Fibroblast of lung (primary cell): ENCODE data around the gene TMEM250. TPM values are rescaled to one million over a fixed set of nuclear protein-coding genes. Genes with fewer than 3 reads are reported as not detected.
A peak's percentile ranks its signal among the peaks of the same experiment; 100 is the strongest.

Experiments used
- DNase-seq, 2 donors: peaks; one replicate each; pipeline versions ENCODE4 v3.0.0 to v3.0.0-alpha.2; 2010; ENCODE audit warnings: low read depth in 2 of 2
- H2AFZ ChIP-seq: 2 replicates; pipeline ENCODE4 v1.5.1; 2012; ENCODE audit warnings: low read length, control low read depth, inconsistent platforms
- H3K27ac ChIP-seq: 2 replicates; pipeline ENCODE4 v1.5.1; 2011; ENCODE audit warnings: low read length, control low read depth; ENCODE audit not compliant: insufficient read depth
- H3K27me3 ChIP-seq: 2 replicates; pipeline ENCODE4 v1.5.1; 2011; ENCODE audit warnings: mild to moderate bottlenecking, low read length; ENCODE audit not compliant: control insufficient read depth, insufficient read depth
- H3K36me3 ChIP-seq: 2 replicates; pipeline ENCODE4 v1.5.1; 2011; ENCODE audit warnings: low read length; ENCODE audit not compliant: control insufficient read depth, insufficient read depth
- H3K4me1 ChIP-seq: 2 replicates; pipeline ENCODE4 v1.5.1; 2011; ENCODE audit warnings: low read length; ENCODE audit not compliant: control insufficient read depth, insufficient read depth; ENCODE audit errors: extremely low read depth
- H3K4me2 ChIP-seq: 2 replicates; pipeline ENCODE4 v1.5.1; 2011; ENCODE audit warnings: low read length, control low read depth; ENCODE audit not compliant: insufficient read depth; ENCODE audit errors: extremely low read depth
- H3K4me3 ChIP-seq, 4 experiments: fragments of 200-600 bp in 1 of 4; sonication (generic) in 1 of 4; replicated peaks in 1 of 4; 2 replicates each; pipeline ENCODE4 v1.5.1; 2011 to 2016; ENCODE audit warnings: low read length in 4 of 4, low read depth in 3 of 4, mild to moderate bottlenecking in 3 of 4, control low read depth in 2 of 4, inconsistent platforms in 1 of 4, mixed read lengths in 1 of 4; ENCODE audit not compliant: insufficient read depth in 1 of 4; ENCODE audit errors: control extremely low read depth in 1 of 4
- H3K79me2 ChIP-seq: 2 replicates; pipeline ENCODE4 v1.5.1; 2012; ENCODE audit warnings: mild to moderate bottlenecking, low read length, inconsistent platforms; ENCODE audit not compliant: control insufficient read depth, insufficient read depth
- H3K9ac ChIP-seq: 2 replicates; pipeline ENCODE4 v1.5.1; 2011; ENCODE audit warnings: mild to moderate bottlenecking, low read length, control low read depth; ENCODE audit not compliant: insufficient read depth
- H3K9me3 ChIP-seq: 2 replicates; pipeline ENCODE4 v1.5.1; 2012; ENCODE audit warnings: low read depth, low read length; ENCODE audit not compliant: control insufficient read depth, insufficient read depth
- H4K20me1 ChIP-seq: 2 replicates; pipeline ENCODE4 v1.5.1; 2011; ENCODE audit warnings: low read length; ENCODE audit not compliant: control insufficient read depth, insufficient read depth; ENCODE audit errors: extremely low read depth
- EZH2 ChIP-seq: IDR thresholded peaks from 2 replicates; pipeline ENCODE4 v1.5.1; 2012; ENCODE audit warnings: low read length, control low read depth, mild to moderate bottlenecking; ENCODE audit errors: missing control alignments
- polyA plus RNA-seq, 2 donors: library from polyadenylated mRNA; depleted of rRNA in 1 of 2; stranded (reverse) in 1 of 2; unstranded in 1 of 2; fragments of >200 nt; gene quantifications; 2 replicates each; pipeline ENCODE4 v1.2.1, GENCODE V29; 2011 to 2012; ENCODE audit warnings: missing spikeins in 1 of 2
- total RNA-seq: library from RNA; depleted of rRNA; stranded (reverse); fragments of >200 nt; gene quantifications from 2 replicates; pipeline ENCODE4 v1.2.1, GENCODE V29; 2014
- TF ChIP-seq, protein P1 (sequence below), 2 donors: IDR thresholded peaks in 1 of 2; conservative IDR thresholded peaks in 1 of 2; 1 replicate in 1 of 2; 2 replicates in 1 of 2; pipeline ENCODE4 v1.5.1; 2011 to 2012; ENCODE audit warnings: low read length in 2 of 2, control low read depth in 1 of 2, inconsistent platforms in 1 of 2, low read depth in 1 of 2, mild to moderate bottlenecking in 1 of 2

The TMEM250 gene
- total and polyA plus RNA-seq, 2 donors (not counting 1 experiment from before 2014, with no cell fraction given), result 13.3 to 43.3 TPM

DNA sequence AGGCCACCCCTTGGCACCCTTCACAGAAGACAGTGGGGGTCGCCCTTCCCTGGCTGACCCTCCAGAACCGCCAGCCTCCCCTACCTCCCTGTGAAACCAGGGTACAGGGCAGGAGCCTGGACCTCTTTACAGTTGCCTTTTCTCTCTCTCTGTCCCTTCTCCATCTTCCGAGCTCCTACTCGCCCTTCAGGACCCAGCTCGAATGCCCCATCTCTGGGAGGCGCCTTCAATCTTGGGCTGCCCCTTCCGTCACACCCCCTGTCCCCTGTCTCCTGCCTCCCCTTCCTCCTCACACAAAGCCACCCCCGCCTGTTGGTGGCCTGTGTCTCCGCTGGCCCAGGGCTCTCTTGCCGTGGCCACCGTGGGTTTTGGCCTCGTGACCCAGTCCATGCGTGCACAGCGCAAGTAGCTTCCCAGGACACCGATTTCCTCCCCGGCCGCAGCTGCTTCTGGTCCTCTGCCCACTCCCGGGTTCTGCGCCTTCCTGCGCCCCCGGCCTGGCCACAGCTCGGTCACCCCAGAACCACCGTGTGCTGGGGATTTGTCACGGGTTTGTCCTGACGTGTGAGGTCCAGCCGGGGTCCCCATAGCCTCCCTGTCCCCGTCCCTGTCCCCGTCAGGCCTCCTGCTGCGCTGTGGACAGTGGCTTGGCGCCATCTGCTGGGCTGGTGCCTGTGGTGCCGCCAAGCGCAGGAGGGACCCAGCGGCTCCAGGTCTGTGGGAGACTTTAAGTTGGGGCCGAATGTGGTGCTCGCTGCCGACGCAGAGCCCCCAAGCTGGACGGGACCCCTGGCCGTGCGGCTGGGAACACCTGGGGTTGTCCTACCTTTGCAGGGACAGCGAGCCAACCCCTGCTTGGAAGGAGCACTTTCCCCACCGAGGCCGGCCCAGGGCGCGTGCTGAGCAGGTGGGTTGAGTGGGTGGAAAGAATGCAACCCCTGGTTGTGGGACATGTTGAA lies 4.0 kb upstream of the TMEM250 start:
- peak overlapping the region in 1 of 4 experiments; percentile 36 for H3K4me3 ChIP-seq
- H3K36me3 ChIP-seq, result no peaks in the 10 kb centered on the region
- H3K4me2 ChIP-seq, result peak overlapping the region; percentile 75
- H3K9me3 ChIP-seq, result no peaks in the 10 kb centered on the region
- TF ChIP-seq EZH2, result no peak
- TF ChIP-seq, protein P1, sequence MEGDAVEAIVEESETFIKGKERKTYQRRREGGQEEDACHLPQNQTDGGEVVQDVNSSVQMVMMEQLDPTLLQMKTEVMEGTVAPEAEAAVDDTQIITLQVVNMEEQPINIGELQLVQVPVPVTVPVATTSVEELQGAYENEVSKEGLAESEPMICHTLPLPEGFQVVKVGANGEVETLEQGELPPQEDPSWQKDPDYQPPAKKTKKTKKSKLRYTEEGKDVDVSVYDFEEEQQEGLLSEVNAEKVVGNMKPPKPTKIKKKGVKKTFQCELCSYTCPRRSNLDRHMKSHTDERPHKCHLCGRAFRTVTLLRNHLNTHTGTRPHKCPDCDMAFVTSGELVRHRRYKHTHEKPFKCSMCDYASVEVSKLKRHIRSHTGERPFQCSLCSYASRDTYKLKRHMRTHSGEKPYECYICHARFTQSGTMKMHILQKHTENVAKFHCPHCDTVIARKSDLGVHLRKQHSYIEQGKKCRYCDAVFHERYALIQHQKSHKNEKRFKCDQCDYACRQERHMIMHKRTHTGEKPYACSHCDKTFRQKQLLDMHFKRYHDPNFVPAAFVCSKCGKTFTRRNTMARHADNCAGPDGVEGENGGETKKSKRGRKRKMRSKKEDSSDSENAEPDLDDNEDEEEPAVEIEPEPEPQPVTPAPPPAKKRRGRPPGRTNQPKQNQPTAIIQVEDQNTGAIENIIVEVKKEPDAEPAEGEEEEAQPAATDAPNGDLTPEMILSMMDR (conservative IDR thresholded peaks at IDR 0.05 in 1 of 2, IDR thresholded peaks at IDR 0.05 in 1 of 2; ENCODE audit: low read depth in 1 of 2, low read length in 2 of 2), result peak; percentile 92 to 95
- no peaks in the 10 kb centered on the region for H4K20me1 ChIP-seq
- H3K9ac ChIP-seq, result peak overlapping the region; percentile 20
- peaks cover 4% of the 10 kb centered on the region for H3K79me2 ChIP-seq
- H3K27me3 ChIP-seq, result peaks cover 12% of the 10 kb centered on the region
- H2AFZ ChIP-seq, result peak overlapping the region; percentile 48
- H3K27ac ChIP-seq, result no peak overlapping the region
- peak; percentile 17 to 46 for DNase-seq
- H3K4me1 ChIP-seq, result peaks cover 3% of the 10 kb centered on the region

DNA sequence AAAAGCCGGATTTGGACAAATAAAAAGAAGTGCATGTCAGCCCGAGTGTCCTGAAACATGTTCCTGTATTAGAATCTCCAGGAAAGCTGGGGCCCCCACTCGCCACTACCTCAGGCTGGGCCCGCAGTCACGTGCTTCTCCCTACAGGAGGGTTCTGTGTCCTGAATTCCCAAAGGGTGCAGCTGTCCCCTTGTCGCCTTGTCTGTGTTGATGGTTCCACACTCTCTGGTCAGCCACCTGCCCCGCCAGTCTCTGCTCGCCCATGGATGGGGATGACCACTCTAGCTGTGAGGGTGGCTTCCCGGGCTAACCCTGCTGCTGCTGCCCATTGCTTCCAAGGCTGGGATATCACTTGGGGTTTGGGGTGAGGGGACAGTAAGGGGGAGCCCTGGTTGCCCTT lies 3.1 kb upstream of the TMEM250 start:
- TF ChIP-seq, protein P1 (conservative IDR thresholded peaks at IDR 0.05 in 1 of 2, IDR thresholded peaks at IDR 0.05 in 1 of 2; ENCODE audit: low read depth in 1 of 2, low read length in 2 of 2), result no peak
- no peak for TF ChIP-seq EZH2
- Histone ChIP-seq H3K9ac (no peak overlapping the region), H3K4me1 (peaks cover 6% of the 10 kb centered on the region), H3K79me2 (peaks cover 13% of the 10 kb centered on the region), H3K4me3 (no peak overlapping the region), H3K9me3 (no peaks in the 10 kb centered on the region), H4K20me1 (no peaks in the 10 kb centered on the region), H3K4me2 (no peak overlapping the region), H3K36me3 (no peaks in the 10 kb centered on the region), H3K27me3 (peaks cover 8% of the 10 kb centered on the region), H2AFZ (no peak overlapping the region), H3K27ac (no peak overlapping the region)
- no peak for DNase-seq

DNA sequence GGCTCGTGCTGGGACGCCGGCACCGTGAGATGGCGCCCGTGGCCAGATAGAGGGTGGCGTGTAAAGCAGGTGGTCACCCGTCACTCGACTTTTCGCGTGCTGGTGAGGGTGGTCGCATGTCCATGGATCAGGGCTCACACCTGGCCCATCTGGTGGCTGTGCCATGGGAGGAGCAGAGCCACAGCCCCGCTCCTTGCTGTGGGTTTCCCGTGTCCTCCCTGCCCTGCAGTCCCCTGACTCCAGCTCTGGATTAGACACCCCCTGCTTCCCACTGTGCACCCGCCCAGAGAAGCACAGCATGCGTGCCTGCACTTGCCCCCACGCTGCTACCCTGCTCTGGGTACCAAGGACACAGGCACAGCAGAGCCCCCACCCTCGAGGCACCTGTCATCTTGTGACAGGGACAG lies 1.8 kb upstream of the TMEM250 start:
- no peak for DNase-seq
- Histone ChIP-seq H3K4me1 (peaks cover 6% of the 10 kb centered on the region), H3K9ac (no peak overlapping the region), H3K27ac (no peak overlapping the region), H2AFZ (no peak overlapping the region), H3K4me2 (no peak overlapping the region), H3K79me2 (peaks cover 19% of the 10 kb centered on the region), H3K27me3 (no peaks in the 10 kb centered on the region), H3K4me3 (no peak overlapping the region), H3K36me3 (peaks cover 5% of the 10 kb centered on the region), H4K20me1 (no peaks in the 10 kb centered on the region), H3K9me3 (no peaks in the 10 kb centered on the region)
- TF ChIP-seq, protein P1 (conservative IDR thresholded peaks at IDR 0.05 in 1 of 2, IDR thresholded peaks at IDR 0.05 in 1 of 2; ENCODE audit: low read depth in 1 of 2, low read length in 2 of 2), result no peak
- no peak for TF ChIP-seq EZH2
